Stimulated activated naive CD8-positive, alpha-beta T cell treated with anti-CD3 and anti-CD28 coated beads, Interleukin-15, amount 100 ng/mL, for 72 hours (primary cell): ENCODE measurements around the gene RXRA.

Experiments used
- ATAC-seq: fragments of 150-1000 bp; cut with Tn5 transposase; 2 replicates; pipeline ENCODE4 v1.10.0; 2021; ENCODE audit warnings: mild to moderate bottlenecking, moderate library complexity
- DNase-seq, 2 donors: peaks; one replicate each; pipeline ENCODE4 v3.0.0; 2021 to 2022
- H3K27ac Mint-ChIP-seq, 2 donors: one replicate each; pipeline ENCODE4 v1.8.0; 2022; ENCODE audit warnings: mild to moderate bottlenecking in 2 of 2, mixed read lengths in 2 of 2, moderate library complexity in 2 of 2
- H3K27me3 Mint-ChIP-seq: one replicate; pipeline ENCODE4 v1.8.0; 2022; ENCODE audit warnings: mixed read lengths
- H3K4me1 Mint-ChIP-seq: one replicate; pipeline ENCODE4 v1.8.0; 2022; ENCODE audit warnings: mild to moderate bottlenecking, mixed read lengths
- H3K4me3 Mint-ChIP-seq, 2 donors: one replicate each; pipeline ENCODE4 v1.8.0; 2022; ENCODE audit warnings: mild to moderate bottlenecking in 2 of 2, mixed read lengths in 2 of 2, moderate library complexity in 1 of 2
- H3K9me3 Mint-ChIP-seq, 2 donors: one replicate each; pipeline ENCODE4 v1.8.0; 2022; ENCODE audit warnings: mixed read lengths in 2 of 2

Gene RXRA

DNA sequence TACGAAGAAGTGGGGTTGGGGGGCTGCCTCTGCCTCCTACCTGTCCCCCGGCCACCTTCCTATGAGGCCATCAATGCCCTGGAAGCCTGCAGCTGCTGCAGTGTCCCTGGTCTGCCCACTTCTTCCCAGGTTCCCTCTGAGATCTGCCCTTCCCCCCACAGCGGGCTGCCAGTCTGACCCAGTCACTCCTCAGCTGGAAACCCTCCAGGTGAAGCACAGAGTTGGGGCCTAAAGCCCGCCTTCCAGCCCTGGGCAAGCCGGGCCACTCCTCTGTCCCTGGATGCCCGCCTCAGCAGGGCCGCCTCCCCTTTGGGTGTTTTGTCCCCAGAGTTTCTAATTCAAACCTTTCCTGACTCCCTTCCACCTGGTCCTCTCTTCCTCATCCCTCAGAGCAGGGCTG lies 137.0 kb downstream of the RXRA start:
- no peak overlapping the region for H3K27ac Mint-ChIP-seq
- peaks cover 0 to 14% of the 10 kb centered on the region in 2 donors for H3K9me3 Mint-ChIP-seq
- H3K27me3 Mint-ChIP-seq = peaks cover 8% of the 10 kb centered on the region
- peaks cover 14% of the 10 kb centered on the region for H3K4me1 Mint-ChIP-seq
- ATAC-seq (no peak), DNase-seq (no peak)
- no peak overlapping the region for H3K4me3 Mint-ChIP-seq

DNA sequence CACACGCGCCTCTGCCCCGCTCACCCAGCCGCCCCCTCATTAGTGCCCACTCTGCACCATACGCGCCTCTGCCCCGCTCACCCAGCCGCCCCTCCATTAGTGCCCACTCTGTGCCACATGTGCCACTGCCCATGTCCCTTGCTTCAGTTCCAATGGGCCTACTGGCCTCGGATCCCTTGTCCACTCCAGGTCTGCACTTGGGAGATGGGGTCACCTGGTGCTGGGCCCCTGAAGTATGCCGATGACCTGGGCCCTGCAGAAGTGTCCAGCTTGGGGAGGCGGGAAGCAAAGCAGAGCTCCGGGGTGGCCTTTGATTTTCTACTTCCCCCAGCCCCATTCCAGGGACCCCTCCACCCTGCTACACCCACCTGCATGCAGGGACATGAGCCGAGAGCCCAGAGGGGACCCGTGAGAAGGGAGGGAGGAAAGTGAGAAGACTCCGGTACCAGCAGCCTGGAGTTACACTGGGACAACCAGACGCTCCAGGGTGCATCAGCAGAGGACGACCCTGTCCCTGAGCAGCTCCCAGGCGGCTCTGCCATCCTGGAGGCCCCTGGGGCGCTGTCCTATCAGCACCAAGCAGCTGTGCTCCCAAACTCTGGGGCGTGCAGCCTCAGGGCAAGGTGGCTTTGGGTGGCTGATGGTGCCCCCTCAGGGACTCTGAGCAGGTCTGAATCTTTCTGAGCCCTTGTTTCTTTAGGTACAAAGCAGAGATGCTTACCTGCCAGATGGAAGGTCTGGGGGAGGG lies 140.8 kb downstream of the RXRA start:
- no peak overlapping the region for H3K27ac Mint-ChIP-seq
- no peak overlapping the region for H3K4me3 Mint-ChIP-seq
- peaks cover 6% of the 10 kb centered on the region for H3K4me1 Mint-ChIP-seq
- peaks cover 6% of the 10 kb centered on the region for H3K27me3 Mint-ChIP-seq
- H3K9me3 Mint-ChIP-seq = peaks cover 0 to 4% of the 10 kb centered on the region in 2 donors
- ATAC-seq (no peak), DNase-seq (no peak)

DNA sequence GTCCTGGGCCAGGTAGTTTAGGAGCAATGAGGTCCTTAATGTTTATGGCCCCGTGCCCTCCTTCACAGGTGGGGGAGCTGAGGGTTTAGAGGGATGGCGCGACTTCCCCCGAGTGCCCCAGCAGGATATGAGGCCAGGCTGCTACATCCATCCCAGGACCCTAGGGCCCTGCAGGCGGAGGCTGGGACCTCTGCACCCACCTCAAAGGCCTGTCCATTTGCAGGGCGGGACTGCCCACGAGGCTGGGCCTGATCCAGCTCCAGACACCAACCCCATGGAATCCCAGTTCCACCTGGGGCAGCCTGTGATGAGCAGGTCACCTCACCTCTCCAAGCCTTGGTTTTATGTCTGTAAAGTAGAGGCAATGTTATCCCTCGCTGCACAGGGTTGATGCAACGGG lies 142.1 kb downstream of the RXRA start:
- Mint-ChIP-seq H3K4me1 (no peaks in the 10 kb centered on the region), H3K27me3 (no peaks in the 10 kb centered on the region), H3K27ac (no peak overlapping the region), H3K9me3 (no peaks in the 10 kb centered on the region), H3K4me3 (no peak overlapping the region)
- ATAC-seq (no peak), DNase-seq (no peak)

DNA sequence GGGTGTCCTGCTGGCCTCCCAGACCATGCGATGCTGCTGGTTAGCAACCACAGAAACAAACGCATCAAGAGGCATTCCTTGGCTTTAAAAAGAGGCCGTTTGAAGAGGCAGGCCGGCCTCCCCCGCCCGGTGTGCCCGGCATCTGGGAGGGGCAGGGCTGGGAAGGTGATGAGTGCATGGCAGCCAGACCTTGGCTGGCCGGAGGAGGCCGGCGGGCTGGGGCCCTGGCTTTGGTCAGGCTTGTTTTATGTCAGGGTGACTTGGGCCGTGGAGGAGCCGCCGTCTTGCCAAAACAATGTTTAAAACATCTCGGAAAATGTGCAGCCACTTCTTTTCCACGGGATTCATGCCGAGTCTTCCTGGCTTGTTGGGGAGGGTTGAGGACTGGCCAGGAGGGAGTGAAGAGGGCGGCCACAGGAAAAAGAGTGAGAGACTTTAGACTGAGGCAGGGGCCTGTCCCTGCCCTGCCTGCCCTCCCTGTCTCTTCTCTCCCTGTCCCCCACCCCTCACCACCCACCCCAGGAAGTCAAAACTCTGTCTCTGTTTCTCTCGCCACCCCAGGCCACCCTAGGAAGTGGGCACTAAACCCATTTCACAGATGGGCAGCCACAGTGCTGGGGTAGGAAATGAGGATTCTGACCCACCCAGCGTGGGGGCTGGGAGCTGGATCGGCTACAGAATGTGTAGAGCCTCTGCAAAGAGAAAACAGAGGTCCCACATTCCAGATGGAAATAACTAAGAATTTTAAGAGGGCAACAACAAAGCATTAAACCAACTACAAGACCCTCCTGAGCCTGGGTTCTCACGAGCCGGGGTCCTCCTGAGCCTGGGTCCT lies 143.0 kb downstream of the RXRA start:
- Mint-ChIP-seq H3K4me1 (no peaks in the 10 kb centered on the region), H3K27ac (no peak overlapping the region)

DNA sequence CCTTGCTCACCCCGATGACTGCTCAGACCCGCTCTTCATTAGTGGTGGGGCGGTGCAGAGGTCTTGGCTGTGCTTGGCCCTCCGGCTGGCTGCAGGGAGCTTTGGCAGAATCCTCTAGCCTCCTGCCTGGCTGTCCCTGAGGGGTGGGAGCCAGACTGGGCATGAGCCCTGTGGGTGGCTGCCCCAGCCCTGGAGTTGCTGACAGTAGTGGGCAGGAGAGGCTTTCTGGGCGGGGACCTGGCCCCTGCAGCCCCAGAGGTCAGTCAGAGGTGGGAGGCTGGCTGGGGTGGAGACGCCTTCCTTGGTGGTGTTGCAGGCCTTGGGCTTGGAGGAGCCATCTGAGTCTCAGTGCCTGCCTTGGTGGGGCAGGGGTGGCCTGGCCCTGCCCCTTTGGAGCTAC lies 146.0 kb downstream of the RXRA start:
- no peak overlapping the region for H3K4me3 Mint-ChIP-seq
- H3K27me3 Mint-ChIP-seq = no peaks in the 10 kb centered on the region
- DNase-seq (no peak), ATAC-seq (peak; percentile 11)
- H3K27ac Mint-ChIP-seq = no peak overlapping the region
- peaks cover 22% of the 10 kb centered on the region for H3K4me1 Mint-ChIP-seq
- H3K9me3 Mint-ChIP-seq = no peaks in the 10 kb centered on the region

More for the DNA sequence above, 143.0 kb downstream of the RXRA start:
- Mint-ChIP-seq H3K9me3 (no peaks in the 10 kb centered on the region), H3K4me3 (no peak overlapping the region), H3K27me3 (no peaks in the 10 kb centered on the region)
- no peak for ATAC-seq
- no peak for DNase-seq

DNA sequence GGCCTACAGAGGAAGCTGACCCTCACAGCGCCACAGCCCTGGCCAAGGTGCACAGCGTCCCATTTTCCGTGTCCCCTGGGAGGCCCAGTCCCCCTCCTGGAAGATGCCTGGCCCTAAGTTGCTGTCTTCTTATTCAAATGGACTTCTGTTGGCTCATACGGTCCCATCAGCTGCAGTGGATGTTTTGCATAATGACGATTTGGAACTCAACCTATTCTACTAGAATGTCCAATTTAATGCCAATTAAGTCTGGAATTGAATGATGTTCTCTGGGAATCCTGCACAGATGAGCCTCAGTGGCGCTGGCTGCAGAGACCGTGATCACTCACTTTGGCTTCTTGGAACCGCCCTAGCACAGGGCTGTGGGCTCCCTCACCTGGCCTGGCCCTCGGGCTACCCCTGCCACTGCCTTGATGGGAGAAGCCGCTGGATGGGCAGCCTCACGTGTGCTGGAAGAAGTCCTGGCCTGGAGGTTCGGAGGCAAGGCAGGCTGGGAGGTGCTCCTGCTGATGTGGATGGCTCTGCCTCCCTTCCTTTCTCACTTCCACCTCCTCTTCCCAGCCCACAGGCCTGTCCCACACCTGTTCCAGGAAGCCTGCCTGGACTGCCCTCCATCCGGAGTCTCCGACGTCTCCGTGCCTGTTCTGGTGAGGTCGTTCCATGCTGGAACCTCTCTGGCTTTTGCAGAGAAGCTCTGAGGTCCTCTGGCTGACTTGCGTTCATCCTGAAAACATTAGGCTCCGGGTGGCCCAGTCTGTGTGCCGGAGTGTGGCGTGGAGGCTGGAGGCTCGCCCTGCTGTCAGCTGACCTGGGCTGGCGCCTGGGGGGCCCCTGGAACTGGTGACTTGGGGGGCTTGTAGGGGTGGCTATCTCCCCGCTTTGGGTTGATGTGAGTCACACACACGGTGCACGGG lies 147.1 kb downstream of the RXRA start:
- Mint-ChIP-seq H3K9me3 (no peaks in the 10 kb centered on the region), H3K27me3 (no peaks in the 10 kb centered on the region), H3K4me1 (peaks cover 22% of the 10 kb centered on the region), H3K4me3 (peak overlapping the region in 1 of 2 donors; percentile 16), H3K27ac (no peak overlapping the region)
- no peak for ATAC-seq
- DNase-seq = no peak

DNA sequence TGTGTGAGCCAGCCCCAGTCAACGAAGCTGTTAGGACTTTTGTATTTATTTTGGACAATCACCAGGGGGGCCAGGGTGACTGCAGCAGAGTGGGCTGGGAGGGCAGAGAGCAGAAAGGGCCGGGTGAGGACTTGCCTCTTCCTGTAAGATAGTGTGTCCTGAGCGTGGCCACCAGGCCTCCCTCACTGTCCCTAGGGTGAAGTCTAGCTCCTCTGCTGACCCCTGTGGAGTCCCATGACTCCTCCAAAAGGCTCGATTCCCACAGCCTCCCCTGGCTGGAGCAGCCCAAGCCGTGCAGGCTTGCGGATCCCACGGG lies 147.8 kb downstream of the RXRA start:
- H3K27ac Mint-ChIP-seq = no peak overlapping the region
- H3K4me3 Mint-ChIP-seq = peak overlapping the region in 1 of 2 donors; percentile 16
- ATAC-seq (no peak), DNase-seq (no peak)
- no peaks in the 10 kb centered on the region for H3K9me3 Mint-ChIP-seq
- peaks cover 22% of the 10 kb centered on the region for H3K4me1 Mint-ChIP-seq
- no peaks in the 10 kb centered on the region for H3K27me3 Mint-ChIP-seq

DNA sequence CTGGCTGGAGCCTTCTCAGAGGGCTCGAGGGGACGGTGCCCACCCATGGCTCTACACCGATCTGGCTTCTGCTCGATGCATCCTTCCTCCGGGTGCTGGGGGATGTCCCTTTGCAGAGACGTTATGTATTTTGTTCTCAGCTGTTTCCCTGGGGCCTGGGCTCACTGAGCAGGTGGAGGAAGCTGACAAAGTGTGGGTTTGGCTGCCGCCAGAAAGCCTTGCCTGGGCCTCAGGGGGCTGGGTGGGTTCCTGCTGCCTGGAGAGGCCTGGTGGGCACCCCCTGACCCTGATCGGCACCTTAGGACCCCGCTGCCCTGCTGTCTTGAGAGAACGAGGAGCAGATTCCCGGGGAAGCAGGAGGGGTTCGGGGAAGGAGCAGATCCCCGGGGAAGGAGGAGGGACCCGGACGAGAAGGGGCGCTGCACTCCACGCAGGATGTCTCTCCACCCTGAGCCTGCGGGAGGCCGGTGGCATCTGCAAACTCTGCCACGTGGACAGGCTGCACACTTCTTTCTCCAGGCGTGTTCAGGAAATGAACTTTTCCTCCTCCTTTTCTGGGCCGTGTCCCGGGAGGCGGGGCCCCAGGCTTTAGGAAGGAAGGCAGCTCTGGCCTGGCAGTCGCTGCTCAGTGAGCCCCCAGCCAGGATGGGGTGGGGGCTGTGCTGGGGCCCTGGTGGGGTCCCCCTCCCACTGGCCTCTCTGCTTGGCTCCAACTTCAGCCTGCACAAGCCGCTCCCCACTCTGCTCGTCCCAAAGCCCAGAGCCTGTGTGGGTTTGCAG lies 148.9 kb downstream of the RXRA start:
- peak; percentile 45 to 49 for DNase-seq
- Mint-ChIP-seq H3K27me3 (no peaks in the 10 kb centered on the region), H3K4me3 (peak overlapping the region; percentile 32 to 84), H3K4me1 (peaks cover 22% of the 10 kb centered on the region), H3K9me3 (no peaks in the 10 kb centered on the region), H3K27ac (peak overlapping the region; percentile 96 to 100)
- ATAC-seq = peak; percentile 68

DNA sequence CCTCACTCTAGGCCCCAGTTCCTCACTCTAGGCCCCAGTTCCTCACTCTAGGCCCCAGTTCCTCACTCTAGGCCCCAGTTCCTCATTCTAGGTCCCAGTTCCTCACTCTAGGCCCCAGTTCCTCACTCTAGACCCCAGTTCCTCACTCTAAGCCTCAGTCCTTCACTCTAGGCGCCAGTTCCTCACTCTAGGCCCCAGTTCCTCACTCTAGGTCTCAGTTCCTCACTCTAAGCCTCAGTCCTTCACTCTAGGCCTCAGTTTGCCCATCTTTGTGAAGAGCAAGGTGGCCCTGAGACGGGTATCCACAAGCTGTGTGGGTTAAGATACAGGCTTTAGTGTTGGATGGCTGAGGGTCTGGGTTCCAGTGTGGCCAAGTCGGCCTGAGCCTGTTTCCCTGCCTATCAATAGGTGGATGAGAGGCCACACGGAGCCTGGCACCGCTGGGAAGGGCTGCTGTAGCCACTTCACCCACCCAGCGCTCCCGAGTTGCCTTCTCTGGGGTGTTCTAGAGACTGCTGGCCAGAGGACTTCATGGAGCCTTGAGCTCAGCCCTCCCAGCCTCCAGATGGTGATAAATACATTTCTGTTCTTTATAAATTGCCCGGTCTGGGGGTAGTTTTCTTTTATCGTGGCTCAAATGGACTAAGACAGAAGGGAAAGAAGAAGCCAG lies 150.2 kb downstream of the RXRA start:
- Mint-ChIP-seq H3K27ac (peak overlapping the region; percentile 97), H3K27me3 (no peaks in the 10 kb centered on the region)

DNA sequence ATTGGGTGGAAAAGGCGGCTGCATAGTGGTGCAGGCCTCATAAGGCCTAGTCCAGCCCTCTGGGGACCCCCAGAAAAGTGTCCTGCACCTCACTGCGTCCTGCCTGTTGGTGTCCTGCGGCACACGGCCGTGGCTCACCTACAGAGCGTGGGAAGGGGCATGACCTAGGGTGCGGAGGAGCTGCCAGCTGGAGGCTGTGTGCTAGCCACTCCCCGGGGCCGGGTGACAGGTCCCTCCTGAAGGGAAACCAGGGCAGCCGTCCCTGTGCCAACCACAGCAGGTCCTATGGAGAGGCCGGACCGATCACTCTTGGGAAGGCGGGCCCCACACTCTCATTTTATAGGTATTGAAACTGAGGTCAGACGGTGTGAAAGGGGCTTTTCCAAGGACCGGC lies 150.7 kb downstream of the RXRA start:
- H3K9me3 Mint-ChIP-seq = no peaks in the 10 kb centered on the region
- H3K4me1 Mint-ChIP-seq = peaks cover 22% of the 10 kb centered on the region
- H3K4me3 Mint-ChIP-seq = no peak overlapping the region
- H3K27ac Mint-ChIP-seq = peak overlapping the region; percentile 97
- no peak for ATAC-seq
- DNase-seq = no peak
- H3K27me3 Mint-ChIP-seq = no peaks in the 10 kb centered on the region

More for the DNA sequence above, 150.2 kb downstream of the RXRA start:
- no peak for DNase-seq
- no peak for ATAC-seq
- Mint-ChIP-seq H3K4me3 (no peak overlapping the region), H3K9me3 (no peaks in the 10 kb centered on the region), H3K4me1 (peaks cover 22% of the 10 kb centered on the region)

DNA sequence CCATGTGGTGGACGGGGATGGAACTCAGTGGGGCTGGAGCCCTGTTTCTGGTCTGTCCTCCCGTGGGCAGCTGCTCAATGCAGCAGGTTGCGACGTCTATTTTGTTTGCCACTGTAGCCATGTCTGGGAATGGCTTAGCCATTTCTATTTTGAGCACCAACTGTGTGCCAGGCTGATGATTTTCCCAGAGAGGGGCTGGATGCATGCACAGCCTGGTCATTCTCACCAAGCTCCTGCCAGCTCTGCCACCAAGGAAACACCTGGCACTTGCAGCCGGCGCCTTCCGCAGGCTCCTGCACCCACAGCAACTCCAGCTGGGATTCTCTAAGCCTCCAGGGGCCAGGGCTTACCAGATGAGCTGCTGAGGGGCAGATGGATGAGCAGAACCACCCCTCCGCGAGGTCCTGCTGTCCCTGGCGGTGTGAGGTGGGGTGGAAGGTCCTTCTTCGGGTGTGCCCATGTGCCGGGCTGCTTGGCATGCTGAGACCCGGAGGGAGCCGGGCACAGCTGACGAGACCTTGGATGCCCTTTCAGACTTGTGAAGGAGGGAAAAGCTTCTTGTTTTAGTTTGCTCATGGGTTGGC lies 151.2 kb downstream of the RXRA start:
- no peak for ATAC-seq
- Mint-ChIP-seq H3K9me3 (no peaks in the 10 kb centered on the region), H3K4me3 (no peak overlapping the region), H3K27me3 (no peaks in the 10 kb centered on the region), H3K27ac (peak overlapping the region in 1 of 2 donors; percentile 78), H3K4me1 (peaks cover 22% of the 10 kb centered on the region)
- no peak for DNase-seq

DNA sequence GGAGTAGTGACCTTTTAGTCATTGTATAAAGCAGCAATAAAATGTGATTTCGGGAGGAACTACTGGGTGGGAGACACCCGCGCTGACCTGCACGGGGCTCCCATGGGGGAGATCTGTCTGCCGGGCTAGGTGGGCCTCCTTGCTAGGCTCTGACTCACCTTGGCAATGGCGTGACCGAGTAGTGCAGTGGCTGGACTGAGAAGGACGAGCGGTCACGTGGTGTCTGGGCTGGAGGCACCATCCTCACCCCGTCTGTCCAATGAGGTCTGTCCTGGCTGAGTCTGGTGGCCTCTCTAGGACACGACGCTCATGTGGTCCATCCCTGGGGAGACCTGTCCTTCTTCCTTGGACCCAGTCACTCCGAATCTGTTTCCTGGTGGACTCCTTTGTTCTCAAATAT lies 151.7 kb downstream of the RXRA start:
- no peak for DNase-seq
- H3K27ac Mint-ChIP-seq = peak overlapping the region; percentile 1 to 78
- no peak overlapping the region for H3K4me3 Mint-ChIP-seq

DNA sequence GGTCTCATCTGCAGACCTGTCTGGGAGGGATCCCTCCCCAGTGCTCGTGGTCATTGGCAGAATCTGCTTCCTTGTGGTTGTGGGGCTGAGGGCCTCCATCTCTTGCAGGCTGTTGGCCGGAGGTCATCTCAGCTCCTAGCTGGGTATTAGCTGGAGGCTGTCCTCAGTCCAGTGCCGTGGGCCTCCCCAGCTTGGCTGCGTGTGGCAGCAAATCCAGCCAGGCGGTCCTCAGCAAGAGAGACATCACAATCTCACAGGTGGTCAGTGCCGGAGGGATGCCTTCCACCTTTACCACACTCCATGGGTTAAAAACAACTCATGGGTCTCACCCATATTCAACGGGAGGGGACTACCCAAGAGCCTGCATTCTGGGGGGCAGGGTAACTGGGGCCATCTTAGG lies 155.5 kb downstream of the RXRA start:
- H3K4me1 Mint-ChIP-seq = no peaks in the 10 kb centered on the region
- no peak overlapping the region for H3K4me3 Mint-ChIP-seq
- no peaks in the 10 kb centered on the region for H3K27me3 Mint-ChIP-seq
- no peak for ATAC-seq
- H3K9me3 Mint-ChIP-seq = no peaks in the 10 kb centered on the region
- no peak for DNase-seq
- peak overlapping the region in 1 of 2 donors; percentile 89 for H3K27ac Mint-ChIP-seq

More for the DNA sequence above, 151.7 kb downstream of the RXRA start:
- Mint-ChIP-seq H3K9me3 (no peaks in the 10 kb centered on the region), H3K4me1 (peaks cover 22% of the 10 kb centered on the region), H3K27me3 (no peaks in the 10 kb centered on the region)
- ATAC-seq = no peak

DNA sequence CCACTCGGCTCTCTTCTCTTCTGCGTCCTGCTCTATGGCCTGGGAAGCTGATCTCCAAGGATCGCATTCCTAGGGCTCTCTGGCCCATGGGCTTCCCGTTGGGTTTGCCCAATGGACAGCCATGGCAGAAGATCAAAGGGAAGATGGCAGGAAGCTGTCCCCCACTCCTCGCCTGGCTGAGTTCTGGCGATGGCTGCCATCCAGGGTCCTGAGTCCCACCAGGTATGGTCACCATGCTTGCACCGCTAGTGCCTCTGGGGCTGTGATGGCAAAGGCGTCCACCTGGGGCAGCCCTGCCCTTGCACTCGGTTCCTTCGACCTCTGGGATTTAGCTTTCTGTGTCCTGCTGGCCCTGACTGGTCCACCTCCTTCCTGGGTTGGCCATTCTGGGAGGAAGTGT lies 156.0 kb downstream of the RXRA start:
- H3K27me3 Mint-ChIP-seq = no peaks in the 10 kb centered on the region
- no peak overlapping the region for H3K4me3 Mint-ChIP-seq
- H3K27ac Mint-ChIP-seq = no peak overlapping the region
- no peak for ATAC-seq
- H3K4me1 Mint-ChIP-seq = no peaks in the 10 kb centered on the region
- no peaks in the 10 kb centered on the region for H3K9me3 Mint-ChIP-seq
- no peak for DNase-seq
